Measurements from ENCODE around the gene FRK. TPM values are rescaled to one million over a fixed set of nuclear protein-coding genes. Genes with fewer than 3 reads are reported as not detected.

Gene FRK
- total RNA-seq, 1 donor from 2014 or later = 1.1 TPM

DNA sequence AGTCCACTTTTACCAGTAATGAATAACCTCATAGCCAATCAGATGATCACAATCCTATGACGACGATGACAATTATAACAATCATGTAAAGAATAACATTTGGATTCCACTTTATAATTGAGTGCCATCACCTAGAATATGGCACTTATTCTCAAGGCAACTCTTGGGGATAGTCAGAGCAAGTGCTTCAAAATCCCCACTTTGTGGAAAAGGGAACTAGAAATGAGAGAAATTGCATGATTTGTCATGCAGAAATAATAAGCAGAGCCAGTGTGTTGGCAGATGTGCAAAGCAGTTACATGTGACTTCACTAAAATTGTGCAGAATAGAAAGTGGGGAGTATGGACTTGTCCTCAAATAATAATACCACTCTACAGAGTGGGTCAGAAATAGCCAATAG lies 41.3 kb downstream of the FRK start:
- Mint-ChIP-seq H3K36me3 (ENCODE audit: low read depth) (no peaks in the 10 kb centered on the region), H3K4me1 (ENCODE audit: low read depth) (peaks cover 14% of the 10 kb centered on the region), H3K27me3 (ENCODE audit: low read depth) (peaks cover 5% of the 10 kb centered on the region), H3K9me3 (ENCODE audit: low read depth) (no peaks in the 10 kb centered on the region), H3K4me3 (ENCODE audit: unreplicated experiment) (no peak overlapping the region), H3K27ac (ENCODE audit: unreplicated experiment) (no peak overlapping the region)
- TF ChIP-seq, protein P1, sequence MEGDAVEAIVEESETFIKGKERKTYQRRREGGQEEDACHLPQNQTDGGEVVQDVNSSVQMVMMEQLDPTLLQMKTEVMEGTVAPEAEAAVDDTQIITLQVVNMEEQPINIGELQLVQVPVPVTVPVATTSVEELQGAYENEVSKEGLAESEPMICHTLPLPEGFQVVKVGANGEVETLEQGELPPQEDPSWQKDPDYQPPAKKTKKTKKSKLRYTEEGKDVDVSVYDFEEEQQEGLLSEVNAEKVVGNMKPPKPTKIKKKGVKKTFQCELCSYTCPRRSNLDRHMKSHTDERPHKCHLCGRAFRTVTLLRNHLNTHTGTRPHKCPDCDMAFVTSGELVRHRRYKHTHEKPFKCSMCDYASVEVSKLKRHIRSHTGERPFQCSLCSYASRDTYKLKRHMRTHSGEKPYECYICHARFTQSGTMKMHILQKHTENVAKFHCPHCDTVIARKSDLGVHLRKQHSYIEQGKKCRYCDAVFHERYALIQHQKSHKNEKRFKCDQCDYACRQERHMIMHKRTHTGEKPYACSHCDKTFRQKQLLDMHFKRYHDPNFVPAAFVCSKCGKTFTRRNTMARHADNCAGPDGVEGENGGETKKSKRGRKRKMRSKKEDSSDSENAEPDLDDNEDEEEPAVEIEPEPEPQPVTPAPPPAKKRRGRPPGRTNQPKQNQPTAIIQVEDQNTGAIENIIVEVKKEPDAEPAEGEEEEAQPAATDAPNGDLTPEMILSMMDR (IDR thresholded peaks at IDR 0.05) = no peak
- no peak for DNase-seq (ENCODE audit: low spot score)

DNA sequence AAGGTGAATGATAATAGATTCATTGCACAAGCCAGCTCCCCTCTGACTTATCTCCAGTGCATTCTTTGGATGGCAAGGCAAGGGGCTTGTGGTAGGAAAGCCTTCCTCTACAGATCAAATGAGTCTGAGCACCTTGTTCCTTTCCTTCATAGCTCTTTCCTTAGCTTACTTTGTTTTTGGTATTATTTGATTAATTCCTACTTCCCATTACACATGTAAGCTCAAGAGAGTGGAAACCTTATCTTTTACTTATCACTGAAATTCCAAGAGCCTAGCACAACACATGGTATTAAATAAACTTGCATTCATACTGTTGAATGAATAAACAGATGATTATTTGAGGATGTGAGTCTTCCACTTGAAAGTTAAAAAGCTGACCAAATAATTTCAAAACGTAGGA lies 41.7 kb downstream of the FRK start:
- Mint-ChIP-seq H3K9me3 (ENCODE audit: low read depth) (no peaks in the 10 kb centered on the region), H3K4me1 (ENCODE audit: low read depth) (peaks cover 14% of the 10 kb centered on the region), H3K27ac (ENCODE audit: unreplicated experiment) (no peak overlapping the region), H3K36me3 (ENCODE audit: low read depth) (no peaks in the 10 kb centered on the region), H3K4me3 (ENCODE audit: unreplicated experiment) (no peak overlapping the region), H3K27me3 (ENCODE audit: low read depth) (peaks cover 5% of the 10 kb centered on the region)
- no peak for DNase-seq (ENCODE audit: low spot score)
- TF ChIP-seq, protein P1 (IDR thresholded peaks at IDR 0.05) = no peak

DNA sequence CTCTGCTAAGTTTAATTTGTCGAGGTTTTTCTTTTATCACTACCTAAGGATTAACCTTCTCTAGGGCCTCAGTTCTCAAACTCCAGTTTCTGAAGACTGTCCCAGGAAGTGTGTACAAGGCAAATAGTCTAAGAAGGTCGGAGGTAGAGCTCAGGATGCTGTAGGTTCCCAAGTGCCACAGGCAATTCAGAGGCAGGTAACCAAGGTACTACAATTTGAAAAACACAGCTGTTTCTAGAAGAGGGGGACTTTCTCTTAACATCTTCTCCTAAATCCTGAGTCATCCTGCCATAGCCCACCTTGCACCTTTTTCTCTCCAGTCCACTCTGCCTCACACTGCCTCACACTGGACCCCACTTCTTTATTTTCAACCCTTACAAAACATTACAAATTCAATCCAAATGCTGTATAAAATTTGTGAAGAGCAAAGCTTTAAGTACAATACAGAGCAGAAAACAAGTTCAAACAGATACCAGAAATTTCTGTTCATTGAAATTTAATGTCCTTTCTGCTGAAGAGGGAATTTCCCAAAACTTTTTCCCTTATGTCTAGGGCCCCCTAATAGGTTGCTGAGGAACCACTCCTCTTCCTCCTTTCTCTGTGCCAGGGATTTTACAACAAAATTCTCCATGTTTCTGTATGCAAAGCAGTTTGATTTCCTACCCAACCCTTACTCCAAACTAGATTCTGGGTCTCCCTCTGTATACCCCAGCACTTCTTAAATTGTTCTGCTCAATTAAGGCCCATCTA lies 43.0 kb downstream of the FRK start:
- TF ChIP-seq, protein P1 (IDR thresholded peaks at IDR 0.05) = no peak
- no peak overlapping the region for H3K27ac Mint-ChIP-seq (ENCODE audit: unreplicated experiment)
- H3K4me3 Mint-ChIP-seq (ENCODE audit: unreplicated experiment) = no peak overlapping the region

DNA sequence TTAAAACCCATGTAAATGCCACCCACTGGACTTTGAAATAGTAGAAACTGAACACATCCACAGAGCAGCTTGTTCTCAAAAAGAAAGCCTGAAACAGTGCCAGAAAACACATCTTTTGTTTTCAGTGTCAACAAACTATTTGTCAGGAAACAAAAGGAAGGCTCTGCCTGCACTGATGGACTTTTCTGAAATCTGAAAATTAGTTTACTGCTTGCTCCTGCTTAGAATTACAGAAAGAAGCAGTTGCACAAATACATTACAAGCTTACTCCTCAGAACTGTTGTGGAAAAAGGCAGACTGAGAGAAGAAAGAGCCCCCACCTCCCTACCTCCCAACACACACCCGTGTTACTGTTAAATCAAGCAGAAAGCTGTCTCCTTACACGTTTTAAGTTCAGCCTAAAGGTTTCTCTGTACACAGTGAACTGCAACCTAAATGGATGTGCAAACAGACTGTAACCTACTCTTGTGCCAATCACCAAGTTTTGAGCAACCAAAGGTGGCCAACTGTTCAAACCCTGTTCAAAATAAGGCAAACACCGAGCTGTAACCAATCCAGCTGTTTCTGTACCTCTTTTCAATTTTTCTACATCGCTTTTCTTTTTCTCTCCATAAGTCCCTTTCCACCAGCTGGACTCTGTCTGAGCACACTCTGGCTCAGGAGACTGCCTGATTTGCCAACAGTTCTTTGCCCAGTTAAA lies 43.7 kb downstream of the FRK start:
- H3K4me3 Mint-ChIP-seq (ENCODE audit: unreplicated experiment) = no peak overlapping the region
- no peak overlapping the region for H3K27ac Mint-ChIP-seq (ENCODE audit: unreplicated experiment)
- no peak for DNase-seq (ENCODE audit: low spot score)
- peaks cover 19% of the 10 kb centered on the region for H3K4me1 Mint-ChIP-seq (ENCODE audit: low read depth)
- H3K9me3 Mint-ChIP-seq (ENCODE audit: low read depth) = no peaks in the 10 kb centered on the region
- H3K36me3 Mint-ChIP-seq (ENCODE audit: low read depth) = no peaks in the 10 kb centered on the region
- TF ChIP-seq, protein P1 (IDR thresholded peaks at IDR 0.05) = no peak
- H3K27me3 Mint-ChIP-seq (ENCODE audit: low read depth) = peaks cover 5% of the 10 kb centered on the region

More for the DNA sequence above, 43.0 kb downstream of the FRK start:
- H3K27me3 Mint-ChIP-seq (ENCODE audit: low read depth) = peaks cover 5% of the 10 kb centered on the region
- no peaks in the 10 kb centered on the region for H3K9me3 Mint-ChIP-seq (ENCODE audit: low read depth)
- no peak for DNase-seq (ENCODE audit: low spot score)
- no peaks in the 10 kb centered on the region for H3K36me3 Mint-ChIP-seq (ENCODE audit: low read depth)
- peaks cover 14% of the 10 kb centered on the region for H3K4me1 Mint-ChIP-seq (ENCODE audit: low read depth)

DNA sequence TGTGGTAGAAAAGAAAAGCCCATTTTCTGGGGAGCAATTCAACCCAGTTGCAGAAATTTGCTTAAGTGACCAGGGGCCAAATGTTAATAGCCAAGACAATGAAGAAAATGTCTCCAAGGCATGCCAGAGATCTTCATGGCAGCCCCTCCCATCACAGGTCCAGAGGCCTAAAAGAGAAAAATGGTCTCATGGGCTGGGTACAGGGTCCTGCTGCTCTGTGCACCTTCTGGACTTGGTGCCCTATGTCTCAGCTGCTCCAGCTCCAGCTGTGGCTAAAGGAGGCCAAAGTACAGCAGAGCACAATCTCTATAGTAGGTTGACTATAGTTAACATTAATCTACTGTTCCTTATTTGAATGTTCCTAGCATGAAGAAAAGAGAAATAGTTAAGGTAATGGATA lies 44.7 kb downstream of the FRK start:
- no peaks in the 10 kb centered on the region for H3K36me3 Mint-ChIP-seq (ENCODE audit: low read depth)
- H3K9me3 Mint-ChIP-seq (ENCODE audit: low read depth) = no peaks in the 10 kb centered on the region
- H3K4me1 Mint-ChIP-seq (ENCODE audit: low read depth) = peaks cover 23% of the 10 kb centered on the region
- peaks cover 5% of the 10 kb centered on the region for H3K27me3 Mint-ChIP-seq (ENCODE audit: low read depth)
- no peak for DNase-seq (ENCODE audit: low spot score)
- H3K27ac Mint-ChIP-seq (ENCODE audit: unreplicated experiment) = no peak overlapping the region
- TF ChIP-seq, protein P1 (IDR thresholded peaks at IDR 0.05) = no peak
- no peak overlapping the region for H3K4me3 Mint-ChIP-seq (ENCODE audit: unreplicated experiment)
